ENCODE data around the gene NKAP.

DNA sequence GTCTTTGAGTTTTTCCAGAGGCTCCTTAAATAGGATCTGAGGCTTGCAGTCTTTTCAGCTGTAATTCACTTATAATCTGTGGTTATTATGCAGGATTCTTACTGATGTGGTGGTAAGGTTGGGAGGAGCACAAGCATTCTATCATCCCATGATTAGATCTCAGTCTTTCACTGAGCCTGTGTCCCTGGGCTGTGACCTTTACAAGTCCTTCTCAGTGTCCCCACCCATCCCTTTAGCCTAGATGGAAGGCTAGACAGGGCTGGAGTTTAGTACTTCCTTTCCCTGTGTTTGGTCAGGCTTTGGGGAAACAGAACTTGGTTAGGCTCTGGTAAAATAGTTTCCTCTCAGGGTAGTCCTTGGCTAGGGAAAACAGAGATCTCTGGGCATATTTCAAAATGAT is 17.1 kb upstream of the NKAP start:
- TF ChIP-seq EP300 (IDR thresholded peaks at IDR 0.05; ENCODE audit: borderline replicate concordance in 1 of 2, low read depth in 2 of 2, low read length in 2 of 2): no peak
- TF ChIP-seq, protein P1, sequence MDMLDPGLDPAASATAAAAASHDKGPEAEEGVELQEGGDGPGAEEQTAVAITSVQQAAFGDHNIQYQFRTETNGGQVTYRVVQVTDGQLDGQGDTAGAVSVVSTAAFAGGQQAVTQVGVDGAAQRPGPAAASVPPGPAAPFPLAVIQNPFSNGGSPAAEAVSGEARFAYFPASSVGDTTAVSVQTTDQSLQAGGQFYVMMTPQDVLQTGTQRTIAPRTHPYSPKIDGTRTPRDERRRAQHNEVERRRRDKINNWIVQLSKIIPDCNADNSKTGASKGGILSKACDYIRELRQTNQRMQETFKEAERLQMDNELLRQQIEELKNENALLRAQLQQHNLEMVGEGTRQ (IDR thresholded peaks at IDR 0.05; ENCODE audit: low read length): no peak
- TF ChIP-seq, protein P2, sequence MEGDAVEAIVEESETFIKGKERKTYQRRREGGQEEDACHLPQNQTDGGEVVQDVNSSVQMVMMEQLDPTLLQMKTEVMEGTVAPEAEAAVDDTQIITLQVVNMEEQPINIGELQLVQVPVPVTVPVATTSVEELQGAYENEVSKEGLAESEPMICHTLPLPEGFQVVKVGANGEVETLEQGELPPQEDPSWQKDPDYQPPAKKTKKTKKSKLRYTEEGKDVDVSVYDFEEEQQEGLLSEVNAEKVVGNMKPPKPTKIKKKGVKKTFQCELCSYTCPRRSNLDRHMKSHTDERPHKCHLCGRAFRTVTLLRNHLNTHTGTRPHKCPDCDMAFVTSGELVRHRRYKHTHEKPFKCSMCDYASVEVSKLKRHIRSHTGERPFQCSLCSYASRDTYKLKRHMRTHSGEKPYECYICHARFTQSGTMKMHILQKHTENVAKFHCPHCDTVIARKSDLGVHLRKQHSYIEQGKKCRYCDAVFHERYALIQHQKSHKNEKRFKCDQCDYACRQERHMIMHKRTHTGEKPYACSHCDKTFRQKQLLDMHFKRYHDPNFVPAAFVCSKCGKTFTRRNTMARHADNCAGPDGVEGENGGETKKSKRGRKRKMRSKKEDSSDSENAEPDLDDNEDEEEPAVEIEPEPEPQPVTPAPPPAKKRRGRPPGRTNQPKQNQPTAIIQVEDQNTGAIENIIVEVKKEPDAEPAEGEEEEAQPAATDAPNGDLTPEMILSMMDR (IDR thresholded peaks at IDR 0.05; ENCODE audit: control extremely low read depth in 1 of 3, insufficient read depth in 1 of 3, low read depth in 1 of 3, low read length in 3 of 3): no peak
- no peak for TF ChIP-seq EGR1 (IDR thresholded peaks at IDR 0.05; ENCODE audit: borderline replicate concordance, low read depth, low read length)
- no peak for TF ChIP-seq TCF12 (IDR thresholded peaks at IDR 0.05; ENCODE audit: low read depth, low read length)
- no peak for TF ChIP-seq EZH2 (IDR thresholded peaks at IDR 0.05; ENCODE audit: low read depth, low read length, severe bottlenecking)
- TF ChIP-seq RAD21 (IDR thresholded peaks at IDR 0.05 in 1 of 2, conservative IDR thresholded peaks at IDR 0.05 in 1 of 2; ENCODE audit: low read depth in 2 of 2, low read length in 2 of 2): no peak

All from H1 (cell line).